Measurements from ENCODE around the gene CCDC116.

DNA sequence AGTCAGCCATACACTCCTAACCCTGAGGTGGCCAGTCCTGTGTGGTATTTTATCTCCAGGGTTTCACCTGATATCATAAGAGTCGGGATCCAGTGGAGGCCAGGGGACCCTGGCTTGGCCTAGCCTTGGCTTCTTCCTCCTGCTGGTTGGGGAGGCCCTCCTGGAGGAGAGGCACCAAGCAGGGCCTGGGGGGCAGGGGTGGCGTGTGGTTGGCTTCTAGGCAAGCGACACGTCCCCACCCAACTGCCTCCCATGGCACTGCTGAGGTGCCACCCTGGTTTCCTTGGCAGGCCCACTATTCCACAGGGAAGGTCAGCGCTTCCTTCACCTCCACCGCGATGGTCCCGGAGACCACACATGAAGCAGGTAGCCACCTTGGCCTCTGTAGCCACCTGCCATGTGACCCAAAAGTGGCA lies 53.6 kb downstream of the CCDC116 start:
- TF ChIP-seq, protein P1, sequence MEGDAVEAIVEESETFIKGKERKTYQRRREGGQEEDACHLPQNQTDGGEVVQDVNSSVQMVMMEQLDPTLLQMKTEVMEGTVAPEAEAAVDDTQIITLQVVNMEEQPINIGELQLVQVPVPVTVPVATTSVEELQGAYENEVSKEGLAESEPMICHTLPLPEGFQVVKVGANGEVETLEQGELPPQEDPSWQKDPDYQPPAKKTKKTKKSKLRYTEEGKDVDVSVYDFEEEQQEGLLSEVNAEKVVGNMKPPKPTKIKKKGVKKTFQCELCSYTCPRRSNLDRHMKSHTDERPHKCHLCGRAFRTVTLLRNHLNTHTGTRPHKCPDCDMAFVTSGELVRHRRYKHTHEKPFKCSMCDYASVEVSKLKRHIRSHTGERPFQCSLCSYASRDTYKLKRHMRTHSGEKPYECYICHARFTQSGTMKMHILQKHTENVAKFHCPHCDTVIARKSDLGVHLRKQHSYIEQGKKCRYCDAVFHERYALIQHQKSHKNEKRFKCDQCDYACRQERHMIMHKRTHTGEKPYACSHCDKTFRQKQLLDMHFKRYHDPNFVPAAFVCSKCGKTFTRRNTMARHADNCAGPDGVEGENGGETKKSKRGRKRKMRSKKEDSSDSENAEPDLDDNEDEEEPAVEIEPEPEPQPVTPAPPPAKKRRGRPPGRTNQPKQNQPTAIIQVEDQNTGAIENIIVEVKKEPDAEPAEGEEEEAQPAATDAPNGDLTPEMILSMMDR (IDR thresholded peaks at IDR 0.05), result no peak
- no peak for TF ChIP-seq POLR2A (IDR thresholded peaks at IDR 0.05)

Data from upper lobe of left lung (tissue), 4 donors.